Neutrophil (primary cell): Measurements from ENCODE around the gene PRXL2B.

Experiments
- H3K27ac ChIP-seq: fragments of 200-600 bp; sonication (generic); 2 replicates; pipeline ENCODE4 v1.5.1; 2016; ENCODE audit warnings: mild to moderate bottlenecking, moderate library complexity
- H3K27me3 ChIP-seq: fragments of 200-600 bp; sonication (generic); 2 replicates; pipeline ENCODE4 v1.6.0; 2016; ENCODE audit warnings: mild to moderate bottlenecking
- H3K36me3 ChIP-seq: fragments of 200-600 bp; sonication (generic); 2 replicates; pipeline ENCODE4 v1.5.1; 2017
- H3K4me1 ChIP-seq, 2 experiments: fragments of 200-600 bp in 1 of 2; sonication (generic) in 1 of 2; 1 replicate in 1 of 2; 2 replicates in 1 of 2; pipeline versions ENCODE4 v1.5.1 to v1.6.1; 2013 to 2016; ENCODE audit warnings: low read depth in 1 of 2, low read length in 1 of 2, mild to moderate bottlenecking in 1 of 2, moderate library complexity in 1 of 2; ENCODE audit not compliant: control insufficient read depth in 1 of 2, insufficient read depth in 1 of 2
- H3K4me3 ChIP-seq, 2 experiments: fragments of 200-600 bp in 1 of 2; sonication (generic) in 1 of 2; 1 replicate in 1 of 2; 2 replicates in 1 of 2; pipeline ENCODE4 v1.5.1; 2013 to 2016; ENCODE audit warnings: low read depth in 1 of 2, low read length in 1 of 2, mild to moderate bottlenecking in 1 of 2, moderate library complexity in 1 of 2
- H3K9me3 ChIP-seq: fragments of 200-600 bp; sonication (generic); 2 replicates; pipeline ENCODE4 v1.5.1; 2016
- CTCF ChIP-seq: fragments of 200-600 bp; sonication (generic); IDR thresholded peaks from 2 replicates; pipeline ENCODE4 v1.5.1; 2016; ENCODE audit warnings: antibody characterized with exemption

Gene PRXL2B

DNA sequence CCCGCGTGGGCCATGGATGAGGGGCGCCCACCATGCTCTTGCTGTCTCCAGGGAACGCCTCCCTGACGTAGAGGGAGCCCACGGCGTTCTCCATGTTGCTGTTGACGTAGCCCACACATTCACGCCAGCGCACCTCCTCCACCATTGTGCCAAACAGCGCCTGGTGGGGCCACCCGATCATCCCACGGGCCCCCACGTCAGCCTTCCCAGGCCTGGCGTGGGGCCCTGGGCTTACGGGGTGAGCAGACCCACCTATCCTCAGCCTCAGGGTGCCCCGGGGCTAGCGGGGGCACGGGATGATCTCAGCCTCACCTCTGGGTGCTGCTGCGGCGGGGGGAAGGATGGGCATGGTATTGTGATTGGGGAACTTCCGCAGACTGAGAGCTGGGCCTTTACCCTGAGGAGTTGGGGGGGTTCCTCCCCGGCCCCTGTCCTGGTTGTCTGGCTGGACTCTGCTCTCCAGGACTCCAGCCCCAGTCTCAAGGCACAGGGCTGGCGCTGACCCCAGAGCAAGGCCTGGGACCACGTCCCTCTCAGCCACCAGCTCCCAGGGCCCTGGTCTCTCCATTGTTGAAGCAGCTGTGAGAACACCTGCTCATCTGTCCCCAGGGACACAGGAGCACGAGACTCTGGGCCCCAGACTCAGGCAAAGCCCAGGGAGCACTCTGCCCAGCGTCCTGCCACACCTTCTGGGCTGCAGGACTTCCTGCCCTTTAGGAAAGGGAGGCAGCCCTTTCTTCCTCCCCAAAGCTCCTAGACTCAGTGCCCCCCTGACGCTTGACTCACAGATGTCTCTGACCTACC lies 10.2 kb downstream of the PRXL2B start:
- Histone ChIP-seq H3K27me3 (peaks cover 34% of the 10 kb centered on the region), H3K4me3 (no peak overlapping the region), H3K27ac (no peak overlapping the region), H3K9me3 (no peaks in the 10 kb centered on the region), H3K4me1 (peaks cover 0 to 11% of the 10 kb centered on the region in 2 experiments), H3K36me3 (no peaks in the 10 kb centered on the region)
- TF ChIP-seq CTCF = no peak

DNA sequence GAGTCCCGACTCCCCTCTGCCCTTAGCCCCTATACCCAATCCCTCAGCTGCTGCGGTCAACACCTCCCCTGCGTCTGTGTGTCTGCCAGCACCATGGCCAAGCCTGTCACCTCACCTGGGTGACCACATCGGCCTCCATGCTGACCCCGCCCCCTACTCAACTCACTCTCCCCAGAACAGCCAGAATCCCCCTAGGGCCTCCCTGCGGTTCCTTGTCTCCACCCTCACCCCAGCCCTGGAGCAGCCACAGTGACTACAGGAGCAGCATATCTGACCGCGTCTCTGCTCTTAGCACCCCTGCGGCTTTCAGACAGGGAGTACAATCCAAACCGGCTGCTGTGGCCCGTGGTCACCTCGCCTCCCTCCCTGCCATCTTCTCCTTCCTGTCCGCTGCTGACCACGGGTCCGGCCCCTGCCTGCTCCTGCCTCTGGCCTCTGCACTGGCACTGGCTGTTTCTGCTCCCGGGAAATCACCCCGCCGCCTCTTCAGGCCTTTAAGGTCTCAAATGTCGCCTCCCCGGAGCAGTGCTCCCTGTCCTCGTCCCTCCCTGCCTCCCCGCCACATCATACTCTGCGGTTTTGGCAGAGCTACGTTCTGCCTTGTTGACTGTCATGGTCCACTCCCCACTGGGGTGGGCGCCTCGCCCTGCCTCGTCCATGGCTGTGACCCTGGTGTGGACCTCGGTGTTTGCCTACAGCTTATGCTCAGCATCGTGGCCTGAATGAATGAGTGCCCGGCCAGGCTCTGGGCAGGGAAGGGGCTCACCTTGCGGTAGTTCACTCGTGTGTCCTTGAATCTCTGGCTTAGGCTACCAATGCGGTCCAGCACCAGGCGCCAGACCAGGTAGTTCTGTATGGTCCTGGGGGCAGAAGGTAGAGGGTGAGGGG lies 11.1 kb downstream of the PRXL2B start:
- no peaks in the 10 kb centered on the region for H3K9me3 ChIP-seq
- no peak for TF ChIP-seq CTCF
- H3K27ac ChIP-seq = no peak overlapping the region
- H3K27me3 ChIP-seq = peaks cover 38% of the 10 kb centered on the region
- H3K4me3 ChIP-seq = no peak overlapping the region
- H3K36me3 ChIP-seq = no peaks in the 10 kb centered on the region
- H3K4me1 ChIP-seq = peaks cover 0 to 8% of the 10 kb centered on the region in 2 experiments

GRCh38 chr1:2598329-2598931 lies 11.9 kb downstream of the PRXL2B start:
- H3K27ac ChIP-seq = no peak overlapping the region
- H3K36me3 ChIP-seq = no peaks in the 10 kb centered on the region
- H3K27me3 ChIP-seq = peaks cover 37% of the 10 kb centered on the region
- H3K4me3 ChIP-seq = no peak overlapping the region
- peaks cover 0 to 3% of the 10 kb centered on the region in 2 experiments for H3K4me1 ChIP-seq
- no peak for TF ChIP-seq CTCF
- H3K9me3 ChIP-seq = no peaks in the 10 kb centered on the region

DNA sequence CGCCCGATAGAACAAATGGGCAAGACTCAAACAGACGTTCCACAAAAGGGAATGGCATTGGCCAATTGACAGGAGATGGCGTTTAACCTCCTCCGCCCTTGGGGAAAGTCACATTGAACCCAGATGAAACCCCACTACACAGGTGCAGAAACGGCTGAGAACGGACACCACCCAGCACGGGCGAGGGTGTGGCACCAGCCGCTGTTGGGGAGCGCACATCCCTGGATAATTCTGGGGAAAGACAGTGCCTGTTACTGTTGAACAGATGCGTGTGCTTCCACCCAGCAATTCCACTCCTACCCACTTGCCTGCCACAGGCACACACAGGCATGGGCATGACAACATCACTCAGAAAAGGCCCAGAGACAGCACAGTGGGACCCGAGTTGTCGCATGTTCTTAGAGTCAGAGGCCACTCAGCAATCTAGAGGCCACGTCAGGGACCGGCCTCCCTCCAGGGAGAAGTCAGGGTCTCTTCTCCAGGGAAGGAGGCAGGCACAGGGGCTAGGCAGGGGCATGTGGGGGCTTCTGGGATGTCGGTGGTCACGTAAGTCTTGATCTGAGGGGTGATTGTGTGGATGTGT lies 15.2 kb downstream of the PRXL2B start:
- Histone ChIP-seq H3K27me3 (peaks cover 18% of the 10 kb centered on the region), H3K9me3 (no peaks in the 10 kb centered on the region), H3K4me3 (no peak overlapping the region), H3K27ac (no peak overlapping the region), H3K36me3 (no peaks in the 10 kb centered on the region), H3K4me1 (no peaks in the 10 kb centered on the region)
- no peak for TF ChIP-seq CTCF

- no peak overlapping the region for H3K4me3 ChIP-seq
- no peaks in the 10 kb centered on the region for H3K9me3 ChIP-seq
- H3K27me3 ChIP-seq = peaks cover 18% of the 10 kb centered on the region
- no peaks in the 10 kb centered on the region for H3K4me1 ChIP-seq
- TF ChIP-seq CTCF = no peak
- H3K36me3 ChIP-seq = no peaks in the 10 kb centered on the region
- no peak overlapping the region for H3K27ac ChIP-seq
Observed at GRCh38 chr1:2602311-2602835, 15.8 kb downstream of the PRXL2B start.
